IPS-18c (cell line): ENCODE measurements around the gene GOLT1A.

ENCODE experiments used
- H3K4me3 ChIP-seq: 2 replicates; pipeline ENCODE4 v1.7.0; 2013; ENCODE audit warnings: low read depth, mild to moderate bottlenecking, low read length, moderate library complexity; ENCODE audit not compliant: insufficient read depth
- H3K9me3 ChIP-seq: one replicate; pipeline ENCODE4 v1.6.1; 2013; ENCODE audit warnings: mild to moderate bottlenecking, low read length, moderate library complexity; ENCODE audit not compliant: control insufficient read depth, insufficient read depth

GOLT1A gene

DNA sequence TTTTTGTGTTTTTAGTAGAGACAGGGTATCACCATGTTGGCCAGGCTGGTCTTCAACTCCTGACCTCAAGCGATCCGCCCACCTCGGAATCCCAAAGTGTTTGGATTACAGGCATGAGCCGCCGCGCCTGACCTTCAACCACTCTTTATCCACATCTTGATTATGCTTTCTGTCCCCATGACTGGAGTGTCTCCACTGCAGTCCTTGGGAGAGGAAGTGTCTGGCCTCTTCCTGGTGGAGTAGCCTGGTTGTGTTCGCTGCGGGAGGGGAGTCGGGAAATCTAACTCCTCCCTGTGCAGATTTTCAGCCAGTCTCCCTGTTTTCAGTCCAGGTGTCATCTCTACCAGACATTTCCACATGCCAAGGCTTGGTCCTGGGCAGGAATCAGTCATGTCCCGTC lies 27.2 kb downstream of the GOLT1A start:
- Histone ChIP-seq H3K4me3 (no peak overlapping the region), H3K9me3 (no peaks in the 10 kb centered on the region)

DNA sequence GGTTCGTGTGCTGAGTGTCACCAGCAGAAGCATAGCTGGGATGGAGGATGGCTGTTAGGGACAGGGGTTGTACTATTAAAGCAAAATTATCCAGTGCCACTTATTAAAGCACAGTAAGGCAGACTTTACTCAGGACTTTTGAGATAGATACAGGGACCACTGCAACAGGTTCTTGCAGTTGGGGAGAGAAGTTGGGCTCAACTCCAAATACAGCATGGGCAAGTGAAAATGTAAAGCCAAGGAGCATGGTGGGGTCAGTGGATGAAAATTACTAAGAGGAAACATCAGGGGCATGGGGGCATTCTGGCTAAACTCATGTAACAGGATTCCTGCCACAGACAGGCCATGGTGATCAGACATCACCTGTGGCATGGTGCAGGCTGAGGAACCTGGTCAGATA lies 32.7 kb downstream of the GOLT1A start:
- Histone ChIP-seq H3K4me3 (no peak overlapping the region), H3K9me3 (no peaks in the 10 kb centered on the region)

DNA sequence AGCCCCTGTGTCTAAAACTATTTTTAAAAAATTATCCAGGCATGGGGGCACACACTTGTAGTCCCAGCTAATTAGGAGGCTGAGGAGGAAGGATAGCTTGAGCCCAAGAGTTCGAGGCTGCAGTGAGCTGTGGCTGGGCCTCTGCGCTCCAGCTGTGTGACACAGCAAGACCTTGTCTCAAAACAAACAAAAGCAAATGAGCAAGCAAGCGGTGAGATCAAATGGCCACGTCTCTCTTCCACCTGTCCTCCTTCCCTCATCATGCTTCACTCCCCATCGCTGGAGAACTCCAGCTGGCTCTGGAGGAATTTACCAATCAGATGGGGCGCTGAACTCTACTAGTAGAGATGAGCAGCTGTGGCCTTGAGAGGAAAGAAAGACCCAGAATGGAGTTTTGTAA lies 33.7 kb downstream of the GOLT1A start:
- H3K9me3 ChIP-seq: no peaks in the 10 kb centered on the region
- no peak overlapping the region for H3K4me3 ChIP-seq

DNA sequence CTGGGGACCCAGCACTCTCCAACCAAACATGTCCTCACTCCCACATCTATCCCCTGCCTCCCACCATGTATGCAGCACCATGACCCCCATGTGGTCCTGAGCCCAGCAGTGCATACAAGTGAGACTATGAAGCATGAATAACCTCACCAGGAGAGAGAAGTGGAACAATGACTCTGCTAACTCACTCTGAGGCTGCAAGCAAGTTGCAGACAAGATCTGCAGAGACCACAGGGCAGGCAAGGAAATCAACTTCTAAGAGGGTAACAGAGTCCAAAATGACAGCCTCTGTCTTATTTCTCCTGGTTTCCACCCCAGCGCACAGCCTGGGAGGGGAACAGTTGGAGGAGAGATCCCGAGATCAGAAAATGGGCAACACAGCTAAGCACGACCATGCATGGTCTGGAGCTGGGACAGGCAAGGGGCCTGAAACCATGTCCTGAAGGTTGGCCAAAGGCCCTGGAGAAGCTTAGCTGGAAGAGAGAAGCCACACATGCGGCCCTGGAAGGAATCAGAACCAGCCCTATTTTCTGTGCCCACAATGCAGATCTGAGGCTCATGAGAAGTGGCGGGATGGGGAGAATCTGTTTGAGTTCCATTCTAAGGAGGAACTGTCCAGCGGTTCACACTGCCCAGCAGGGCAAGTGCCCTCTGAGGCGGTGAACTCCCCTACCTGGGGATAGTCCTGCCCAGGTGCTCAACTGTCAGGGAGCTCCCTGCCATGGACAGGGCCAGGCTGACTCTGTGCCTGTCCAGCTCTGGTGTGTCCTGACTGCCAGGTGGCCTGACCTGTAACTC lies 35.1 kb downstream of the GOLT1A start:
- Histone ChIP-seq H3K4me3 (no peak overlapping the region), H3K9me3 (no peaks in the 10 kb centered on the region)

DNA sequence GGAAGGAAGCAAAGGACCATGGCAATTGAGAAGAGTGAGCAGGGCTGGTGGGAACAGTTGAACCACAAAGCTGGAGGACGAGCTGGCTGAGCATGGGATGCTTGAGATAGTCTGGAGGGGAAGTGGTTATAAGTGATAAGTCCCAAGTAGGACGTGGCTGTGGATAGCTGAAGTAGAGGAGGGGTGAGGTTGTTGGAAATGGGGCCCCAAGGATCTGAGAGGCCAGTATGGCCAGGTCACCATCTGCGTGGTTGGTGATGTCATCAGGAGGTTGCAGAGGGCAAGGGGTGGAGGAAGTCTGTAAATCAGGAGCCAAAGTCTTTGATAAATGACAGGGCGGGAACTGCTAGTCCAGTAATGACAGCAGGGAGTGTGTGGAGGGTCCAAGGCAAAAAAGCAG lies 36.7 kb downstream of the GOLT1A start:
- Histone ChIP-seq H3K9me3 (no peaks in the 10 kb centered on the region), H3K4me3 (no peak overlapping the region)

DNA sequence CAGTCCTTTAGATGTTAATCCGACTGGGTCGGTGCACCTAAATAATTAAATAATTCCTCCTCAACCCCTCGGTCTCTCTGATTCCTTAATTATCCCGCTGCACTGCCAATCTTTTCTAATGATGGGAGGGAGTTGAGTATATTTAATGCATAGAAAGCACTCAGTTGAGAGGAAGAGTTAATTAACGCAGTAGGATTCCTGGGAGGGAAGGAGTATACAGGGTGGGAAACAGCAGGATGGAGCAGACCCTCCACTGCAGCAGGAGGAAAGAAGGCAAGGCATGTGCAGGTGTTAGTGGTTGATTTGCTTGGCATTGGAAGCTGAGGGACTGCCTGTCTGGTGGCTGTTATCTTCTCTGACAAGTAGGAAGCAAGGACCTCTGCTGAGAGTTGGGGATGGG lies 37.7 kb downstream of the GOLT1A start:
- no peaks in the 10 kb centered on the region for H3K9me3 ChIP-seq
- no peak overlapping the region for H3K4me3 ChIP-seq

DNA sequence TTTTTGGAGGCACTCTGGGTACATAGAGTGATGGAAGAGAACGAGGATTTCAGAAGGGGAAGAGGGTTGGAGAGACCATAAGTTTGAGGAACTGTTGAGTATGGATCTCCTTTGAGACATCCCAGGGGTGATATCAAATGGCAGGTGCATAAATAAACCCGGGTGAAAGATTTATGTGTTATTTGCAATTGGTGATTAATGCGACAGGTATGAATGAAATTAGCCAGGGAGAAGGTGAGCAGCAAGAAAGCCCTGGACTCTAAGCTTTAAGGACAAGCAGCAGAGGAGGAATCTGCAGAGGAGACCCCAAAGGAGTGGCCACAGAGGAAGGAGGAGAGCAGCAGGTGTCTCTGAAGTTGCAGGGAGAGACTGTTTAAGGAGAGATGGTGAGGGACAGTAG lies 38.8 kb downstream of the GOLT1A start:
- H3K4me3 ChIP-seq: no peak overlapping the region
- H3K9me3 ChIP-seq: no peaks in the 10 kb centered on the region

DNA sequence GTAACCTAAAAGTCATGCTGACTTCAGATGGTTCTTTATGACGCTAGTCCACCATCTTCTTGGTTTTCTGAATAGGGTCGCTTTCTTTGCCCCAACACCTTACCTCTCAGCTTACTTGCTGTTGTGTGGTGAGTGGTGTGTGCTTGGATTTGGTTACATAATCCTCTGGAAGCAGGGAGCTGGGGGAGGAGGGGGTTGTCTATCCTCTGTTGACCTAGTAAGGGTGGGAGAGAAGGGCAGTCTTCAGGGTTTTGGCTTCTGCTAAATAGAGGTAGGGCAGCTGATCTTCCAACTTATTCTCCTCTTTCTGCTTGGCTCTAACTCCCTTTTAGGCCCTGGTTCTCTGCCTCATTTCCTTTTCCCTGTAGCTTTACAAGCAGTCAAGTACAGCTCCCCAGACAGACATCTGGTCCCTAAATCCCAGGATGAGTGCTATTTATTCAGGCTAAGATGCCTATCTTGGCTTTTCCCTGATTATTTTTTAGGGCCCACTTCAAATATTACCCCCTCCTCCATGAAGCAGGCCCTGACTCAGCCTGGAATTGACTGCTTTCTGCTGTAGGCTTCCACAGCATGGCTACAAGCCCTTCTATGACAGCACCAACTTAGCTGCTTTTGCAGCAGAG lies 41.3 kb downstream of the GOLT1A start:
- H3K4me3 ChIP-seq: no peak overlapping the region
- H3K9me3 ChIP-seq: no peaks in the 10 kb centered on the region

DNA sequence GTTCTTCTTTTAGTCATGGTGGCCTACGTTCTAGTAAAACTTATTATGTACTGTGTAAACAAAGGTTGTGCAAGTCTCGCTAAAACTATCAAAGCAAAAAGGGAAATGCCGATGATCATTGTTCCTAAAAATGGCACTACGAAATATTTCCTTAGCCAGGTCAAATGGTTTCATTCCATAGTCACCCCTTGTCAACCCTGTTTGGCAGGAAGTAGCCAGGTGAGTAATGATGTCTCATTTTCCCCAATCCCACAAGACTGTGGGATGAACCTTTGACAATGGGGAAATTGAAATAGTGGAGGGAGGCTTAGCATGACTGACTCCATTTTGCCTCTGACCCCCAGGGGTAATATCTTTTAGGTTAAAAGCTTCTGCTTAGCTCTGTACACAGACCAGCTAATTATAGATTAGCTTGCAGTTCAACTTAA lies 42.0 kb downstream of the GOLT1A start:
- H3K4me3 ChIP-seq: no peak overlapping the region

DNA sequence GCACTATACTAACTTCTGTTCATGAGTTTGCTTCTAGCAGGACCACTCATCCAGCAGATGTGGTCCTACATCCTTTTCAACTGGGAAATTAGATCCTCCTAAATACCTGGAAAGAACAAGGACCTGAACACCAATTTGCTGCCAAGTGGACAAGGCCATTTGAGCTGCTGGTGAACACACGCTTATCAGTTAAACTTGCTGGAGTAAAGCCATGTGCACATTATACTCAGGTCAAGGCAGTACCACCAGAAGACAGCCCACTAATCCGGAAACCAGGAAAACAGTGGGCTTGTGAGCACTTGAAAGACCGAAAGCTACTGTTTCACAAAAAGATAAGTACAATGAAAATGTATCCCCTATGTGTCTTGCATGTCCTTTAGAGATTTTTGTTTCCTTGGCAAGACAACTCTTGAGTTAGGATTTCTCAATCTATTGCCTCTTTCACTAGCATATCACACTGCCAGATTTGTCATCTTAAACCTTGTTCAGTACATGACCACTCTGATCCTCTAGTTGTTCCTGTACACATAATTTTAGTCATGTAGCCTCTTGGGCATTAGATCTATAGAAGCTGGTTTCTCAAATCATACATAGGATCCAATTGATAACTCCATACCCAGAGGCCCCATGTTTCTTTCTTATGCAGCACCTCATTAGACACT lies 43.2 kb downstream of the GOLT1A start:
- H3K4me3 ChIP-seq: no peak overlapping the region
- no peaks in the 10 kb centered on the region for H3K9me3 ChIP-seq

More for the DNA sequence above, 42.0 kb downstream of the GOLT1A start:
- no peaks in the 10 kb centered on the region for H3K9me3 ChIP-seq

DNA sequence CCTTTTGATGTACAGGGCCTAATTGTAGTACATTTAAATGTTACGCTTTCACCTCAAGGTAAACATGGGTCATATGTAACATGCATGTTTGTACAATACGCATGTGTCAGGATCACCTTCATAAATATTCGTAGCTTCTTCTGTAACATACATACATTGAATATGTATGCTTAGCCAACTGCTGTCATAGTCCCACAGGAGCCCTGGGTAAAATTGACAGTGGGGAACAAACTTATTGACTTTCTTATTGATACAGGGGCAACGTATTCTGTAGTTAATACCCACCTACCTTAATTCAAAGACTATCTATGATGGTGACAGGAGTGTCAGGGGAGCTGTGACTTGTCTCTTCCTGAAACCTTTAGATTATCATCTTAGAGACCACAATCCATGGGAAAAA lies 43.9 kb downstream of the GOLT1A start:
- no peak overlapping the region for H3K4me3 ChIP-seq

DNA sequence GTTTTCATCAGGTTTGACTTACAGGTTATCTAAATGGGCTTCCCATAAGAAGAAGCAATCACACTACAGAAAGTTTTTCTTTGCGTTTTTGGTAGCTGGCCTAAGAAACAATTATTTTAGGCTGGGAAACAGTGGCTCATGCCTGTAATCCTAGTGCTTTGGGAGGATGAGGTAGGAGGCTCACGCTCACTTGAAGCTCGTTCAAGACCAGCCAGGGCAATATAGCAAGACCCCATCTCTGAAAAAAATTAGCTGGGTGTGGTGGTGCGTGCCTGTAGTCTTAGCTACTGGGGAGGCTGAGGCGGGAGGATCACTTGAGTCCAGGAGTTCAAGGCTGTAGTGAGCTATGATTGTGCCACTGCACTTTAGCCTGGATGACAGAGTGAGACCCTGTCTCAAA lies 46.1 kb downstream of the GOLT1A start:
- Histone ChIP-seq H3K9me3 (no peaks in the 10 kb centered on the region), H3K4me3 (no peak overlapping the region)

More for the DNA sequence above, 43.9 kb downstream of the GOLT1A start:
- H3K9me3 ChIP-seq: no peaks in the 10 kb centered on the region

DNA sequence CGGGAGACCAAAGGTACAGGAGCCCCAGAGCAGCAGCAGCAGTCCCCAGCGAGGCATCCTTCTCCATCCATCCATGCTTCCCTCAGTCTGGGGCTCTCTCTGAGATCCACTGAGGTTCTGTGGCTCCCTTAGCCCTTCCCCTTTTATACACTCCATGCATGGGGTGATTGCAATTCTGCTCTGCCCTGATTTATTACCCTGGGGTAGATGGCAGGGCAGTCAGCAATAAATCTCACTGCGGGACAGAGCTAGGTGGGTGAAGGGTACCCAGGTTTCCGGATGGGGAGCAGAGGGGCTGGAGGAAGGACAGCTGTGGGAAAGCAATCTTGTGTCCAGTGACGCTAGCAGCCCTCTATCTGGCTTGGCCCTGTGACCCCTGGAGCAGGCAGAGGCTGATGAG lies 47.6 kb downstream of the GOLT1A start, which contains the start of gene REN:
REN (minus strand) TSS at position 119 of the 400 bp plus-strand sequence; CDS start at position 75, 44 bp downstream.
- H3K4me3 ChIP-seq: no peak within 1 kb of the TSS
- no peaks in the 10 kb centered on the region for H3K9me3 ChIP-seq

DNA sequence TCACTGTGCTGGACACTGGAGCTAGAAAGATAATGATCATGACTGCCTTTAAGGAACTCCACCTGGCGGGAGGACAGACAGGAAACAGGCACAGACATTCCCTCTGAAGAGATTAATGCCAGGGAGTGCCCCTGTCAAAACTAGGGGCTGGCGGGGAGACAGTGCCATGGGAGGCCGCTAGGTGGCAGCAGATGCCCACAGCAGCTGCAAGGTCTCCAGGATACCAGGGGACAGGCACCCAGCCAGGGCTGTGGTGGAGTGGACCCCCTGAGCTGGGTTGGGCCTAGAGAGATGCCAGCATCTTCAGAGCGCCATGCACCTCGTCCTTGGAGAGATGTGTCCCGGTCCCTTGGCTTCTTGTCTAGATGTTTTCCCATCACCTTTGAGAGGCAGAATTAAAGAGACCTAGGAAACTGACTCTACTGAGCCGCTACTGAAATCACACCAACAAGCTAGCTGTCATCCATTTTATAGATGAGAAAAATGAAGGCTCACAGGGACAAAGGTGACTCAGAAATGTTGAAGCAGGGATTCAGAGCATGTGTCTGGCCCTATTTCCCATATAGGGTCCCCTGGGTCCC lies 51.2 kb downstream of the GOLT1A start:
- no peak overlapping the region for H3K4me3 ChIP-seq
- no peaks in the 10 kb centered on the region for H3K9me3 ChIP-seq

DNA sequence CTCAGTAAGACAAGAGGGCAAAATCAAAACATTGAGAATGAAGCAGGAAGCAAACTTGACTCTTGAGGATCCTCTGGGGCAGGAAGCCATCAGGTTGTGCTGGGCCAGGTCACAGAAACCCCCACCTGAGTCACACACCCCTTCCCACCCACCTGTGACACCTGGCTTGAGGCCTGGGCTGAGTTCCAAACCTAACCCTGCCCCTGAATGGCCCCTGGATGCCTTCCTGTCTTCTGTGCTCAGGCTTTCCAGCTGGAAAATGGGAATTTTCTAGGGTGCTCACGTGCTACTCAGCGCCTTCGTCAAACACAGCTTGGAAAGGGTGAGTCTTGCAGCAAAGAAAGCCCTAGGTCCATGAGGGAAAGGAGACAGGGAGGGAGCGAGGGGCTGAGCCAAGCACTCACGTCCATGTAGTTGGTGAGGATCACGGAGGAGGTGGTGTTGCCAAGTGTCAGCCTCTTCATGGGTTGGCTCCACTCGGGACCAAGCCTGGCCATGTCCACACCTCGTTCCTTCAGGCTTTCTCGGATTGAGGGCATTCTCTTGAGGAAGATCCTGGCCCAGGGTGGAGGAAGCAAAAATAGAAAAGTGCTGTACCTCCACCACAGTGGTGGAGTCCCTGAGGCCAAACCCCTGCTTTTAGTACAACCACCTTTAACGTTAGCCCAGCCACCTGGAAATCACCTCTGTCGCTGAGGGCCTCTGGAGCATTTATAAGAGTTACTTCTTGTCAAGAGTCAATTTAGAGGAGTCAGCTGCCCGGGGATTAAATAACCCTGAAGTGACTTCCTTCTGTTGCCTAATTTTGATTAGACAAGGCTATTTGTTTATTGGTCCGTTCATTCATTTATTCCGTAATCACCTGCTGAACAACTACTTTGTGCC lies 51.9 kb downstream of the GOLT1A start:
- H3K9me3 ChIP-seq: no peaks in the 10 kb centered on the region
- H3K4me3 ChIP-seq: no peak overlapping the region

DNA sequence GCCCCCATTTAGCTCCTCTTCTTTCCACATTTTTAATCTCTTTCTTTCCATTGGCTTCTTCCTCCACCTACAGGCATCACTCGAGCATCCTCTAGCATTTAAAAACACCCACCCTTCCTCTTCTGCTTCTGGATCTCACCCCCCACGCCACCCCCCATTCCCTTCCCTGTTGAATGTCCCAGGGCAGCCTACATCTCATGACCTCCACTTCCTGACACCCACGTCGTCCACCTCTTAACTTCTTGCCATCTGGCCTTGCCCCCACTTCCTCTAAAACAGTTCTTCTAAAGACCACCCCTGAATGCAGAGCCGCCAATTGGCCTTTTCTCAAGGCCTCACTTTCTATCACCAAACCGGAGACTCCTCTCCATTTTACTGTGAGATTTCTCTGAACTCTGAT lies 55.8 kb downstream of the GOLT1A start:
- no peaks in the 10 kb centered on the region for H3K9me3 ChIP-seq
- no peak overlapping the region for H3K4me3 ChIP-seq

DNA sequence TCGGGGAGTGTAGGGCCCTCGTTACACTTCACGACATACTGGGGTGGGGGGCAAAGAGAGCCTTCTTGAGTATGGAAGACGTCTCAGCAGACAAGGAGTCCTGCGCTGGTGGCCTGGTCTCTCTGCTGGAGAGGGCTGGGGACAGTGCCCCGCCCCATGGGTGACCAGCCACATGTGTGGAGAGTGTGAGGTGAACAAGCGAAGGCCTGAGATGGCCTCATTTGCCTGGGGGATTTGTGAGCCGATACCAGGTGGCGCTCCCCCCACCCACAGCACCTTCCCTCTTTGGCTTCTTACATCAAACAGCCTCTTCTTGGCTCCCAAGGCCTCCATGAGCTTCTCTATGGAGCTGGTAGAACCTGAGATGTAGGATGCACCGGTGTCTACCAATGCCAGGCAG lies 57.9 kb downstream of the GOLT1A start:
- H3K9me3 ChIP-seq: no peaks in the 10 kb centered on the region
- no peak overlapping the region for H3K4me3 ChIP-seq
